AG04450 (cell line): ENCODE data around the gene SLC19A1. TPM values are rescaled to one million over a fixed set of nuclear protein-coding genes. Genes with fewer than 3 reads are reported as not detected.
"Not testable (repeated sequence)": the region's sequence is repeated elsewhere in the genome, so short reads cannot be mapped to it uniquely, and the experiment has no call there.

ENCODE experiments used
- CTCF ChIA-PET: fragments of 300-600, 350-600 bp; formaldehyde crosslinking; extraction: SDS; loops from one replicate; lab custom pipeline; 2022; ENCODE audit warnings: antibody characterized with exemption, inconsistent platforms; lab: Charles Lee
- POLR2A ChIA-PET: fragments of 350-600 bp; formaldehyde crosslinking; extraction: SDS; loops from one replicate; lab custom pipeline; 2021; ENCODE audit warnings: antibody characterized with exemption, inconsistent platforms; lab: Yijun Ruan, JAX
- DNase-seq: peaks from one replicate; pipeline ENCODE4 v3.0.0-alpha.2; 2011; ENCODE audit warnings: low read depth, low spot score
- H3K27ac ChIP-seq: one replicate; pipeline ENCODE4 v1.5.1; 2012; ENCODE audit warnings: low read depth, low read length, control low read depth
- H3K27me3 ChIP-seq: one replicate; pipeline ENCODE4 v1.6.0; 2012; ENCODE audit warnings: low read length; ENCODE audit not compliant: control insufficient read depth, insufficient read depth
- H3K4me3 ChIP-seq: 2 replicates; pipeline ENCODE4 v1.5.1; 2011; ENCODE audit warnings: mild to moderate bottlenecking, low read depth, low read length, control low read depth
- H3K9me3 ChIP-seq: 2 replicates; pipeline ENCODE4 v1.5.1; 2012; ENCODE audit warnings: low read length; ENCODE audit not compliant: control insufficient read depth, insufficient read depth
- CTCF ChIP-seq: IDR thresholded peaks from 2 replicates; pipeline ENCODE4 v1.5.1; 2011; ENCODE audit warnings: low read depth, low read length, control low read depth, inconsistent platforms
- polyA plus RNA-seq: library from polyadenylated mRNA; depleted of rRNA; stranded (reverse); fragments of >200 nt; gene quantifications from 2 replicates; pipeline ENCODE4 v1.2.3, GENCODE V29; 2011

SLC19A1 gene
- polyA plus RNA-seq, 1 experiment = 4.4 TPM

DNA sequence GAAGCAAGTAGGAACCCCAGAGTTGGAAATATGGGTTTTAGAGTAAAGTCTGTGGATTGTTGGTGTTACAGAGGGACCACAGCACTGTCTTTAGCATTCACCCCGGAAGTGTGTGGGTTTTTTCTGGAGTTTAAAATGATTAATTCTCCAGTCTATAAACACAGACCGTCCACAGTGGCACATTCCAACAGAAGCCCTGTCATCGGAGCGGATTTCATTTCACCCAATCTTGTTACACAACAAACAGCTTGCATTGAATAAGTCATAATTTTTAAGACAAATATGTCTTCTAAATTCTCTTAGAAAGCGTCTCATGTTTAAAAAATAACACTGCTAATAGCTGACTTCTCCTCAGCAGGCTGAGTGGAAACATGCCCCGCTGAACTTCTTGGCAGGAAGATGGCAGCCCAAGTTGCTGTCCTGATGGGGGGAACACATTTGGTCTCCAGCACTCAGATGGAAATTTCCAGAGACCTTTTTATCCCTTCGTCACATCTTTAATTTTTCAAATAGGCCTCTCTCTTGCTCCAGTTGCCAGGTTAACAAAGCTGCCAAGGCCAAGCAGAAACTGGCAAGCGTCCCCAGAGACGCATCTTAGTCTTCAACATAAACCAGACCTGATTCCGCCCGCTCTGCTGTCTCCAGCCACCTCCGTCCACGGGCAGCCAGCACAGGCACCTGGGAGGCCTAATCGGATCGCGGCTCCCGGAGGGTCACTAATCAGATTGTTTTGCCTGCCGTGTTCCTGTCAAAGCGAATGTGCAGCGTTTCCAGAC is 28.8 kb upstream of the SLC19A1 start:
- ChIA-PET CTCF (no interaction called here), POLR2A (no interaction called here)
- H3K4me3 ChIP-seq = no peak overlapping the region
- TF ChIP-seq CTCF = no peak
- no peaks in the 10 kb centered on the region; the same call in 1 of the 2 replicates for H3K9me3 ChIP-seq
- no peak for DNase-seq
- H3K27me3 ChIP-seq = peaks cover 51% of the 10 kb centered on the region
- no peak overlapping the region for H3K27ac ChIP-seq

DNA sequence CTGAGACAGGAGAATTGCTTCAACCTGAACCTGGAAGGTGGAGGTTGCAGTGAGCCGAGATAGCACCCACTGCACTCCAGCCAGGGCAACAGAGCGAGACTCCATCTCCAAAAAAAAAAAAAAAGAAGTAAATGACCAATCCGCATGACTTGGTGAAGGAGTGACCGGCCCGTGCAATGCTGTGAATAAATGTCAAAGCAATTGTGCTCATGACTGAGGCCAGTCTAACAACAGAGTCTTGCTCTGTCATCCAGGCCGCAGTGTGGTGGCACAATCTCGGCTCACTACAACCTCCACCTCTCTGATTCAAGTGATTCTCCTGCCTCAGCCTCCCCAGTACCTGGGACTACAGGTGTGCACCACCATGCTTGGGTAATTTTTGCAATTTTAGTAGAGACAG is 27.8 kb upstream of the SLC19A1 start:
- H3K9me3 ChIP-seq = no peaks in the 10 kb centered on the region; the same call in 1 of the 2 replicates
- POLR2A ChIA-PET = interaction anchor here (0.7 kb wide), 1 partner anchor 345 kb away, joined by 5 read pairs; no protein-coding TSS in a partner anchor
- peaks cover 46% of the 10 kb centered on the region for H3K27me3 ChIP-seq
- DNase-seq = no peak
- H3K4me3 ChIP-seq = no peak overlapping the region
- no peak overlapping the region for H3K27ac ChIP-seq
- TF ChIP-seq CTCF = no peak
- CTCF ChIA-PET = no interaction called here

DNA sequence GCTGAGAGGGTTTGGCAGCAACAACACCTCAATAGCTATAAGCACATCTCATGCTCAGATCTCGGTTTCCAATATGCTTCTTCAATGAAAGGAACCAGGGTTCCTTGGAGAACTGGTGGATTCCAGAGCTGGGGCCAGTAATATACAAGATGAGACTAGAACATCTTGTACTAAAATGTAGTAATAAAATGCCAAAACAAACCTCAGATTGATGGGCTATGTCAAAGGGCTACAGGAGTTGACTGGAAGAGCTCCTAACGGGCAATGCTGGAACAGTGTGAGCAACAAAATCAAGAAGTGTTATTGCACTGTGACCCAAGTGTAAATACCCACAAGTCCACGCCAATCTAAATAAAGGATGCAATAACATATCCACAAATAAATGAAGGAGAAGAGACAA is 26.1 kb upstream of the SLC19A1 start:
- POLR2A ChIA-PET = interaction anchor here (0.5 kb wide), 1 partner anchor 685 kb away, joined by 6 read pairs; no protein-coding TSS in a partner anchor
- Histone ChIP-seq H3K9me3 (no peaks in the 10 kb centered on the region; the same call in 1 of the 2 replicates), H3K4me3 (no peak overlapping the region), H3K27ac (no peak overlapping the region), H3K27me3 (peaks cover 46% of the 10 kb centered on the region)
- TF ChIP-seq CTCF = no peak
- CTCF ChIA-PET = interaction anchor here (0.6 to 1.3 kb wide), 3 partner anchors 12 to 995 kb away, joined by 3 to 8 read pairs (median 4); no protein-coding TSS in a partner anchor
- no peak for DNase-seq

- POLR2A ChIA-PET = not testable (repeated sequence)
- CTCF ChIA-PET = interaction anchor here (1.0 to 2.1 kb wide), 2 partner anchors 8 to 33 kb away, joined by 3 to 13 read pairs; no protein-coding TSS in a partner anchor
These were observed 21.9 kb upstream of the SLC19A1 start for GRCh38 chr21:45564137-45564536.

DNA sequence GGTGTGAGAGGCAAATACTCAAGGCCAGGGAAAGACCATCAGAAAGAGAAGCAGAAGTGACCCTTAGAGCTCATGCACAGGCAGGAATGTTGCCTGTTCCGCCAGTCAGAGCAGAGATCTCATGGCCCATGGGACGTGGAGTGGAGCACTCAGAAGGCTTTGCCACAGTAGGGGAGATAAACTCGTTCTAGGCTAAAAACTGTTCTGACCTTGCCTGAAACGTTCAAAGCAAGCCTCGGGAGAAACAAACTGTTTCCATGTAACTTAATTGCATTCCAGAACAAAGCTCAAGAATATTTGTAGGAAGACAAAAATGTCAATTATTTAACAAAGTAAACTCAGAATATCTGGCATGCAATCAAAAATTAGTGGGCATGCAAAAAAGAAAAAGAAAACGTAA is 20.7 kb upstream of the SLC19A1 start:
- no peak overlapping the region for H3K27ac ChIP-seq
- peaks cover 35% of the 10 kb centered on the region for H3K27me3 ChIP-seq
- H3K9me3 ChIP-seq = no peaks in the 10 kb centered on the region; the same call in 1 of the 2 replicates
- ChIA-PET CTCF (interaction anchor here (1.6 kb wide), 1 partner anchor 257 kb away, joined by 4 read pairs; no protein-coding TSS in a partner anchor), POLR2A (interaction anchor here (0.8 to 1.0 kb wide), 2 partner anchors 8 to 49 kb away, joined by 3 to 4 read pairs; no protein-coding TSS in a partner anchor)
- no peak for DNase-seq
- no peak overlapping the region for H3K4me3 ChIP-seq
- TF ChIP-seq CTCF = no peak

More at GRCh38 chr21:45564137-45564536, 21.9 kb upstream of the SLC19A1 start:
- H3K9me3 ChIP-seq, H3K4me3 ChIP-seq, DNase-seq, H3K27ac ChIP-seq: not testable (repeated sequence)
- H3K27me3 ChIP-seq = peaks cover 43% of the 10 kb centered on the region
